ENCODE results near the gene CXCR4.
"Not testable (repeated sequence)": the region's sequence is repeated elsewhere in the genome, so short reads cannot be mapped to it uniquely, and the experiment has no call there.

CXCR4 gene

DNA sequence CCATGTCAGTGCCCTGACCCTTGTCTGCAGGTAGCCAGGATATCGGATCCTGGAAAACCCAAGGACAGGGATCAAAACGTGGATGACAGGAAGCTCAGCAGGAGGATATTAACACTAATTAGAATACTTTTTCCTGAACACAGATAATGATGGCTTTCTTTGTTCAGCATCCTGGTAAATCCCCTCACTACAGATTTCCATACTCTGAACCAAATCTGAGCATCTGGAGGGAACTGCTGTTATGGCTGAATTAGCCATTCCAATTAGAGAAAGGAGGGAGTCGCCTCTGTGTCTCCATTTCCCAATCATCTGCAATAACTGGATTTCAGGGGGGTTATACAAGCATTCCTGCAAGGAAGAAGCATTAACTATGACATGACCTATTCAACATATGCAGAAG lies 24.4 kb downstream of the CXCR4 start:
- H3K4me3 ChIP-seq (ENCODE audit: low read depth, low read length), result no peak overlapping the region
- TF ChIP-seq CTCF (IDR thresholded peaks at IDR 0.05; ENCODE audit: low read depth, low read length, missing control alignments), result no peak
- no peak for DNase-seq (ENCODE audit: low read depth)

- DNase-seq (ENCODE audit: low read depth), result no peak
- H3K4me3 ChIP-seq (ENCODE audit: low read depth, low read length), result no peak overlapping the region
- no peak for TF ChIP-seq CTCF (IDR thresholded peaks at IDR 0.05; ENCODE audit: low read depth, low read length, missing control alignments)
Observed at GRCh38 chr2:136091899-136092298, 26.1 kb downstream of the CXCR4 start.

GRCh38 chr2:136087901-136088460 lies 30.0 kb downstream of the CXCR4 start:
- DNase-seq (ENCODE audit: low read depth); H3K4me3 ChIP-seq (ENCODE audit: low read depth, low read length): not testable (repeated sequence)

GRCh38 chr2:136086253-136087016 lies 31.5 kb downstream of the CXCR4 start:
- TF ChIP-seq CTCF (IDR thresholded peaks at IDR 0.05; ENCODE audit: low read depth, low read length, missing control alignments), result no peak
- no peak for DNase-seq (ENCODE audit: low read depth)

GRCh38 chr2:136085453-136086209 lies 32.3 kb downstream of the CXCR4 start:
- no peak for TF ChIP-seq CTCF (IDR thresholded peaks at IDR 0.05; ENCODE audit: low read depth, low read length, missing control alignments)
- no peak for DNase-seq (ENCODE audit: low read depth)

More at GRCh38 chr2:136086253-136087016, 31.5 kb downstream of the CXCR4 start:
- H3K4me3 ChIP-seq (ENCODE audit: low read depth, low read length), result no peak overlapping the region

GRCh38 chr2:136081582-136082210 lies 36.3 kb downstream of the CXCR4 start:
- no peak for DNase-seq (ENCODE audit: low read depth)
- TF ChIP-seq CTCF (IDR thresholded peaks at IDR 0.05; ENCODE audit: low read depth, low read length, missing control alignments), result no peak
- no peak overlapping the region for H3K4me3 ChIP-seq (ENCODE audit: low read depth, low read length)

More at GRCh38 chr2:136085453-136086209, 32.3 kb downstream of the CXCR4 start:
- no peak overlapping the region for H3K4me3 ChIP-seq (ENCODE audit: low read depth, low read length)

DNA sequence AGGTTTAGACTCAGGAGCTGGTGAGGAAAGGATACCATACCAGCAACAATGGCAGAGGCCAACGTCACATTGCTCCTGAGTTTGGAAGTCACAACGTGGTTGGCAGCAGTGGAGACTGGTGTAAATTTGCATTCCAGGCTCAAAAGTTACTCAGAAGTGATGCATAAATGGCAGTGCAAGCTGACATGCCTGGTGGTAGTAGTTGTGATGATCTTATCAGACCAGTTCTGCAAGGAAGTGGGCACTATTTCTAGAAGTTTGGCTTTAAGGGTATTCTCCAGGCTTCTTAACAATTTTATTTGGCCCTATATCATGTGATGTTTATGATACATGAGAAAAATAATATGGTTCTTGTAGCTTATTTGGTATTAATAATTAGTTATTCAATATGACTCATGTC lies 37.8 kb downstream of the CXCR4 start:
- DNase-seq (ENCODE audit: low read depth), result no peak

More for the DNA sequence above, 37.8 kb downstream of the CXCR4 start:
- TF ChIP-seq CTCF (IDR thresholded peaks at IDR 0.05; ENCODE audit: low read depth, low read length, missing control alignments), result no peak
- no peak overlapping the region for H3K4me3 ChIP-seq (ENCODE audit: low read depth, low read length)

Data from GM12864 (cell line).